ENCODE results near the gene DPPA3. TPM values are rescaled to one million over a fixed set of nuclear protein-coding genes. Genes with fewer than 3 reads are reported as not detected.

Gene DPPA3
- total RNA-seq, 1 donor from 2014 or later, result not detected

DNA sequence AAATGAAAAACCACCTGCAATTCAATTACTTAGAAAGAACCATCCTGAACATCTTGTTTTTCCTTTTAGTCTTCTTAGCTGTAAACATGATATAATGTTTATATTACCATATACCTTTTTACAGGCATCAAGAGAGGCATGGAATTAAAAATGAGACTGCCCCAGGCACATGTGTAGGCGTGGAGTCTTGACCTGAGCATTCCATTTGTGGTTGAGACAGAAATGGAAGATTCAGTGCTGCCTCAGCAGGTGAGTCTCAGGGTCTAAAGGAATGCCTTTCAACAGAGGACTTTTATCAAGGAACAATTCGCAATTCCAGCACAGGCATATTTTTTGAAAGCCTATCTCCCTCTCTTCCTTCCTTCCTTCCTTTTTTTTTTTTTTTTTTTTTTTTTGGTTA, 45.8 kb downstream of the DPPA3 start:
- FAIRE-seq (no peak), DNase-seq (ENCODE audit: low read depth) (no peak)
- no peaks in the 10 kb centered on the region for H3K27me3 ChIP-seq (ENCODE audit: control insufficient read depth, insufficient read depth, low read length)
- no peaks in the 10 kb centered on the region for H3K36me3 ChIP-seq (ENCODE audit: control insufficient read depth, insufficient read depth, low read length)
- TF ChIP-seq CTCF (IDR thresholded peaks at IDR 0.05; ENCODE audit: insufficient read depth, low read length, severe bottlenecking), result no peak
- H3K4me3 ChIP-seq (ENCODE audit: low read depth, low read length), result no peak overlapping the region

GRCh38 chr12:7758766-7759140, 47.5 kb downstream of the DPPA3 start:
- FAIRE-seq, result no peak
- no peaks in the 10 kb centered on the region for H3K27me3 ChIP-seq (ENCODE audit: control insufficient read depth, insufficient read depth, low read length)
- H3K36me3 ChIP-seq (ENCODE audit: control insufficient read depth, insufficient read depth, low read length), result no peaks in the 10 kb centered on the region
- DNase-seq (ENCODE audit: low read depth), result no peak
- no peak for TF ChIP-seq CTCF (IDR thresholded peaks at IDR 0.05; ENCODE audit: insufficient read depth, low read length, severe bottlenecking)
- no peak overlapping the region for H3K4me3 ChIP-seq (ENCODE audit: low read depth, low read length)

Other genes starting within 250 kb of the DPPA3 start
- gene CD163, start 207.7 kb upstream of the DPPA3 start, total RNA-seq, result not detected in 2 replicates
- not detected in 2 replicates for gene APOBEC1, start 45.5 kb upstream of the DPPA3 start, total RNA-seq
- gene GDF3, start 15.7 kb upstream of the DPPA3 start, total RNA-seq, result not detected in 2 replicates
- not detected in 2 replicates for gene CLEC4C, start 35.9 kb downstream of the DPPA3 start, total RNA-seq
- gene NANOGNB, start 53.8 kb downstream of the DPPA3 start, total RNA-seq, result not detected in 2 replicates
- not detected in 2 replicates for gene NANOG, start 78.0 kb downstream of the DPPA3 start, total RNA-seq
- not detected in 2 replicates for gene SLC2A14, start 161.5 kb downstream of the DPPA3 start, total RNA-seq
- 8.4 and 10.5 TPM in 2 replicates for gene SLC2A3, start 224.8 kb downstream of the DPPA3 start, total RNA-seq